H9 (cell line): ENCODE measurements around the gene FFAR4. TPM values are rescaled to one million over a fixed set of nuclear protein-coding genes. Genes with fewer than 3 reads are reported as not detected.

Source experiments
- DNase-seq: peaks from one replicate; pipeline ENCODE4 v3.0.0-alpha.2; 2017
- H2AFZ ChIP-seq: one replicate; pipeline ENCODE4 v1.6.1; 2013; ENCODE audit warnings: mild to moderate bottlenecking, low read length, control low read depth, moderate library complexity
- H2AK5ac ChIP-seq: 2 replicates; pipeline ENCODE4 v1.6.1; 2013; ENCODE audit warnings: low read length, control low read depth, mixed read lengths; ENCODE audit not compliant: insufficient read length
- H2BK120ac ChIP-seq: one replicate; pipeline ENCODE4 v1.6.1; 2013; ENCODE audit warnings: low read depth, mild to moderate bottlenecking, low read length, control low read depth, inconsistent platforms; ENCODE audit not compliant: poor library complexity, severe bottlenecking
- H2BK12ac ChIP-seq: 2 replicates; pipeline ENCODE4 v1.6.1; 2013; ENCODE audit warnings: low read length, control low read depth, mixed read lengths, low read depth; ENCODE audit not compliant: insufficient read length
- H2BK15ac ChIP-seq: 2 replicates; pipeline ENCODE4 v1.6.1; 2013; ENCODE audit warnings: low read depth, low read length, control low read depth
- H2BK20ac ChIP-seq: one replicate; pipeline ENCODE4 v1.6.1; 2013; ENCODE audit warnings: low read depth, mild to moderate bottlenecking, low read length, control low read depth, inconsistent platforms; ENCODE audit not compliant: poor library complexity, severe bottlenecking
- H2BK5ac ChIP-seq: 2 replicates; pipeline ENCODE4 v1.6.1; 2013; ENCODE audit warnings: low read length, control low read depth, mixed read lengths; ENCODE audit not compliant: insufficient read length
- H3K14ac ChIP-seq: 2 replicates; pipeline ENCODE4 v1.6.1; 2013; ENCODE audit warnings: low read length, control low read depth; ENCODE audit not compliant: insufficient read depth
- H3K18ac ChIP-seq: 2 replicates; pipeline ENCODE4 v1.6.1; 2013; ENCODE audit warnings: low read depth, mild to moderate bottlenecking, mixed read lengths, low read length, control low read depth; ENCODE audit not compliant: insufficient read length
- H3K23ac ChIP-seq: 2 replicates; pipeline ENCODE4 v1.6.1; 2013; ENCODE audit warnings: low read length, control low read depth, mixed read lengths, low read depth; ENCODE audit not compliant: insufficient read length
- H3K23me2 ChIP-seq: 2 replicates; pipeline ENCODE4 v1.6.1; 2013; ENCODE audit warnings: low read depth, mild to moderate bottlenecking, mixed read lengths, low read length, control low read depth; ENCODE audit not compliant: insufficient read length, poor library complexity, severe bottlenecking
- H3K27ac ChIP-seq: 2 replicates; pipeline ENCODE4 v1.5.1; 2013; ENCODE audit warnings: low read length, control low read depth, mixed read lengths, low read depth; ENCODE audit not compliant: insufficient read length
- H3K27me3 ChIP-seq: 2 replicates; pipeline ENCODE4 v1.6.1; 2013; ENCODE audit warnings: low read length, control low read depth, inconsistent platforms; ENCODE audit not compliant: insufficient read depth
- H3K4ac ChIP-seq: 2 replicates; pipeline ENCODE4 v1.6.1; 2013; ENCODE audit warnings: low read depth, mild to moderate bottlenecking, control low read depth, inconsistent platforms, low read length, moderate library complexity
- H3K4me1 ChIP-seq: 2 replicates; pipeline ENCODE4 v1.6.1; 2013; ENCODE audit warnings: low read length, control low read depth, inconsistent platforms; ENCODE audit not compliant: insufficient read depth
- H3K4me2 ChIP-seq: 2 replicates; pipeline ENCODE4 v1.6.1; 2013; ENCODE audit warnings: low read length, control low read depth, mixed read lengths; ENCODE audit not compliant: insufficient read length, insufficient read depth
- H3K56ac ChIP-seq: 2 replicates; pipeline ENCODE4 v1.6.1; 2013; ENCODE audit warnings: low read depth, mild to moderate bottlenecking, mixed read lengths, low read length, control low read depth; ENCODE audit not compliant: insufficient read length
- H3K79me1 ChIP-seq: 2 replicates; pipeline ENCODE4 v1.6.1; 2013; ENCODE audit warnings: low read depth, mild to moderate bottlenecking, moderate library complexity, low read length, control low read depth, inconsistent platforms; ENCODE audit not compliant: insufficient read depth, poor library complexity, severe bottlenecking
- H3K79me2 ChIP-seq: 2 replicates; pipeline ENCODE4 v1.6.1; 2013; ENCODE audit warnings: low read length, control low read depth, inconsistent platforms; ENCODE audit not compliant: insufficient read depth
- H3K9ac ChIP-seq: 2 replicates; pipeline ENCODE4 v1.6.1; 2013; ENCODE audit warnings: low read length, control low read depth, mixed read lengths; ENCODE audit not compliant: insufficient read length; ENCODE audit errors: extremely low read depth
- H3K9me3 ChIP-seq: one replicate; pipeline ENCODE4 v1.6.1; 2013; ENCODE audit warnings: low read depth, low read length, inconsistent platforms; ENCODE audit not compliant: control insufficient read depth
- H3T11ph ChIP-seq: one replicate; pipeline ENCODE4 v1.6.1; 2013; ENCODE audit warnings: mild to moderate bottlenecking, low read length, control low read depth, inconsistent platforms
- H4K20me1 ChIP-seq: one replicate; pipeline ENCODE4 v1.6.1; 2013; ENCODE audit not compliant: control insufficient read depth, insufficient read length, insufficient read depth
- H4K5ac ChIP-seq: 2 replicates; pipeline ENCODE4 v1.6.1; 2013; ENCODE audit warnings: low read depth, mild to moderate bottlenecking, mixed read lengths, low read length, control low read depth; ENCODE audit not compliant: insufficient read length
- H4K8ac ChIP-seq: replicated peaks from 2 replicates; pipeline ENCODE4 v1.6.1; 2013; ENCODE audit warnings: low read length, control low read depth, mixed read lengths, low read depth; ENCODE audit not compliant: insufficient read length
- H4K91ac ChIP-seq: 2 replicates; pipeline ENCODE4 v1.6.1; 2013; ENCODE audit warnings: low read depth, mild to moderate bottlenecking, moderate library complexity, mixed read lengths, low read length, control low read depth; ENCODE audit not compliant: insufficient read length
- H3K27ac Mint-ChIP-seq, 3 experiments: 2 replicates in 2 of 3; 3 replicates in 1 of 3; pipeline ENCODE4 v1.8.0; 2020 to 2021; ENCODE audit warnings: mixed read lengths in 3 of 3, mild to moderate bottlenecking in 1 of 3, moderate library complexity in 1 of 3
- H3K27me3 Mint-ChIP-seq: 2 replicates; pipeline ENCODE4 v1.8.0; 2021; ENCODE audit warnings: low read depth, mild to moderate bottlenecking, moderate library complexity, mixed read lengths
- H3K36me3 Mint-ChIP-seq, 3 experiments: 2 replicates in 2 of 3; 3 replicates in 1 of 3; pipeline ENCODE4 v1.8.0; 2020 to 2021; ENCODE audit warnings: low read depth in 3 of 3, mixed read lengths in 3 of 3; ENCODE audit not compliant: insufficient read depth in 1 of 3
- H3K4me1 Mint-ChIP-seq, 2 experiments: 2 replicates each; pipeline ENCODE4 v1.8.0; 2020; ENCODE audit warnings: mixed read lengths in 2 of 2
- H3K4me3 Mint-ChIP-seq, 2 experiments: 2 replicates in 1 of 2; 3 replicates in 1 of 2; pipeline ENCODE4 v1.8.0; 2020 to 2021; ENCODE audit warnings: mild to moderate bottlenecking in 2 of 2, mixed read lengths in 2 of 2, moderate library complexity in 1 of 2
- H3K9me3 Mint-ChIP-seq, 2 experiments: 2 replicates in 1 of 2; 3 replicates in 1 of 2; pipeline ENCODE4 v1.8.0; 2020; ENCODE audit warnings: mild to moderate bottlenecking in 2 of 2, mixed read lengths in 2 of 2, moderate library complexity in 1 of 2
- CTCF ChIP-seq: fragments of 200-600 bp; sonication (generic); conservative IDR thresholded peaks from 3 replicates; pipeline ENCODE4 v1.8.0; 2021; ENCODE audit warnings: antibody characterized with exemption, mild to moderate bottlenecking
- WGBS: extraction: QIAGEN DNeasy Blood & Tissue Kit; methylation state at CpG from one replicate; pipeline ENCODE4 v1.1.7; 2013; ENCODE audit warnings: missing lambda C conversion rate, low lambda C conversion rate, mixed read lengths; ENCODE audit not compliant: insufficient read length; ENCODE audit errors: extremely low coverage; 5-methylcytosine and 5-hydroxymethylcytosine counted together
- total RNA-seq: library from RNA; stranded (reverse); gene quantifications from 2 replicates; pipeline ENCODE4 v1.2.1, GENCODE V29; 2021

Gene FFAR4
- total RNA-seq, 1 experiment from 2014 or later: not detected

GRCh38 chr10:93595378-93596161, 29.1 kb downstream of the FFAR4 start:
- Histone ChIP-seq H3K18ac (no peak overlapping the region), H2BK5ac (no peak overlapping the region), H3K9me3 (no peaks in the 10 kb centered on the region), H4K8ac (no peak overlapping the region), H3K4me2 (no peak overlapping the region), H4K91ac (no peak overlapping the region), H3K79me1 (no peaks in the 10 kb centered on the region), H2BK20ac (no peak overlapping the region), H3T11ph (no peak overlapping the region), H3K27me3 (peaks cover 8% of the 10 kb centered on the region; the same call in 1 of the 2 replicates), H3K79me2 (no peaks in the 10 kb centered on the region), H2BK12ac (no peak overlapping the region), H3K27ac (no peak overlapping the region), H3K56ac (no peak overlapping the region), H2AK5ac (no peak overlapping the region), H3K23me2 (no peaks in the 10 kb centered on the region), H3K4me1 (no peaks in the 10 kb centered on the region; the same call in 1 of the 2 replicates), H3K9ac (no peak overlapping the region), H2AFZ (no peak overlapping the region), H4K20me1 (no peaks in the 10 kb centered on the region), H4K5ac (no peak overlapping the region), H2BK120ac (no peak overlapping the region), H3K23ac (no peak overlapping the region), H2BK15ac (no peak overlapping the region), H3K14ac (no peak overlapping the region), H3K4ac (no peak overlapping the region)
- DNase-seq: no peak
- no peaks in the 10 kb centered on the region for H3K36me3 Mint-ChIP-seq
- no peak for TF ChIP-seq CTCF
- H3K27ac Mint-ChIP-seq: no peak overlapping the region
- WGBS: no CpG with 5 or more reads among the region's 5 CpGs
- no peaks in the 10 kb centered on the region for H3K9me3 Mint-ChIP-seq
- H3K27me3 Mint-ChIP-seq: peaks cover 42% of the 10 kb centered on the region
- peaks cover 21 to 23% of the 10 kb centered on the region in 2 experiments for H3K4me1 Mint-ChIP-seq
- no peak overlapping the region for H3K4me3 Mint-ChIP-seq
